ENCODE measurements around the gene WDR19. TPM values are rescaled to one million over a fixed set of nuclear protein-coding genes. Genes with fewer than 3 reads are reported as not detected.

WDR19 gene
- total RNA-seq: 10 to 100 TPM; 53.6 to 71.2 (median 66.1) TPM

GRCh38 chr4:39181905-39182638, at the start of gene WDR19:
Gene WDR19, plus strand, starts transcription at chr4:39182529. Its CDS starts 29 bp downstream, at chr4:39182558.
- no peak for TF ChIP-seq CTCF (IDR thresholded peaks at IDR 0.05; ENCODE audit: low read depth)

GRCh38 chr4:39133623-39134022, 48.7 kb upstream of the WDR19 start:
- no peak for TF ChIP-seq CTCF (IDR thresholded peaks at IDR 0.05; ENCODE audit: low read depth)

GRCh38 chr4:39134683-39135306, 47.5 kb upstream of the WDR19 start:
- TF ChIP-seq CTCF (IDR thresholded peaks at IDR 0.05; ENCODE audit: low read depth): no peak

- no peak for TF ChIP-seq CTCF (IDR thresholded peaks at IDR 0.05; ENCODE audit: low read depth)
These were observed 36.1 kb upstream of the WDR19 start for GRCh38 chr4:39146211-39146610.

GRCh38 chr4:39154009-39154408, 28.3 kb upstream of the WDR19 start:
- TF ChIP-seq CTCF (IDR thresholded peaks at IDR 0.05; ENCODE audit: low read depth): no peak

GRCh38 chr4:39157520-39157919, 24.8 kb upstream of the WDR19 start:
- TF ChIP-seq CTCF (IDR thresholded peaks at IDR 0.05; ENCODE audit: low read depth): no peak

- no peak for TF ChIP-seq CTCF (IDR thresholded peaks at IDR 0.05; ENCODE audit: low read depth)
These were observed 16.2 kb upstream of the WDR19 start for GRCh38 chr4:39166177-39166576.
